MM.1S (cell line): ENCODE results near the gene ASMTL.
A peak's percentile ranks its signal among the peaks of the same experiment; 100 is the strongest.

ENCODE experiments used
- DNase-seq: peaks from one replicate; pipeline ENCODE4 v3.0.0-alpha.2; 2015
- H2AFZ ChIP-seq: fragments of 300-600 bp; sonication (generic); 2 replicates; pipeline ENCODE4 v1.6.0; 2016; ENCODE audit warnings: antibody characterized with exemption, low read length
- H3F3A ChIP-seq: fragments of 300-600 bp; sonication (generic); 2 replicates; pipeline ENCODE4 v1.6.1; 2016; ENCODE audit warnings: mild to moderate bottlenecking, antibody characterized with exemption, low read length, moderate library complexity, mixed read lengths; ENCODE audit not compliant: insufficient read depth
- H3K27ac ChIP-seq: fragments of 300-600 bp; sonication (generic); 2 replicates; pipeline ENCODE4 v1.5.1; 2016; ENCODE audit warnings: mild to moderate bottlenecking, low read length
- H3K27me3 ChIP-seq: fragments of 300-600 bp; sonication (generic); replicated peaks from 2 replicates; pipeline ENCODE4 v1.6.0; 2016; ENCODE audit warnings: low read length; ENCODE audit not compliant: insufficient read depth
- H3K36me3 ChIP-seq: fragments of 300-600 bp; sonication (generic); replicated peaks from 2 replicates; pipeline ENCODE4 v1.6.1; 2016; ENCODE audit warnings: mild to moderate bottlenecking, low read length, mixed read lengths; ENCODE audit not compliant: insufficient read depth
- H3K4me1 ChIP-seq: fragments of 300-600 bp; sonication (generic); 2 replicates; pipeline ENCODE4 v1.6.1; 2016; ENCODE audit warnings: low read length, mixed read lengths
- H3K4me2 ChIP-seq: fragments of 300-600 bp; sonication (generic); 2 replicates; pipeline ENCODE4 v1.6.0; 2016; ENCODE audit warnings: low read depth, low read length
- H3K4me3 ChIP-seq: fragments of 300-600 bp; sonication (generic); 2 replicates; pipeline ENCODE4 v1.5.1; 2016; ENCODE audit warnings: low read length, mixed read lengths
- H3K79me2 ChIP-seq: fragments of 300-600 bp; sonication (generic); 2 replicates; pipeline ENCODE4 v1.6.1; 2016; ENCODE audit warnings: mixed run types, low read length, mixed read lengths
- H3K9ac ChIP-seq: fragments of 300-600 bp; sonication (generic); 2 replicates; pipeline ENCODE4 v1.6.1; 2016; ENCODE audit warnings: low read length, mixed read lengths
- H3K9me2 ChIP-seq: fragments of 300-600 bp; sonication (generic); replicated peaks from 2 replicates; pipeline ENCODE4 v1.6.1; 2016; ENCODE audit warnings: mild to moderate bottlenecking, low read length, mixed read lengths; ENCODE audit not compliant: insufficient read depth
- H3K9me3 ChIP-seq: fragments of 300-600 bp; sonication (generic); replicated peaks from 2 replicates; pipeline ENCODE4 v1.6.1; 2016; ENCODE audit warnings: mild to moderate bottlenecking, low read length, mixed read lengths; ENCODE audit not compliant: insufficient read depth
- H4K20me1 ChIP-seq: fragments of 300-600 bp; sonication (generic); 2 replicates; pipeline ENCODE4 v1.6.1; 2016; ENCODE audit warnings: mild to moderate bottlenecking, low read length, moderate library complexity, mixed read lengths; ENCODE audit not compliant: insufficient read depth
- EZH2 ChIP-seq: fragments of 300-600 bp; sonication (generic); optimal IDR thresholded peaks from 2 replicates; pipeline ENCODE3; 2017; ENCODE audit warnings: low read depth, mild to moderate bottlenecking, antibody characterized with exemption, low read length, mixed read lengths
- EZH2phosphoT487 ChIP-seq: fragments of 300-600 bp; sonication (generic); IDR thresholded peaks from 2 replicates; pipeline ENCODE4 v1.6.1; 2018; ENCODE audit warnings: antibody characterized with exemption, low read length
- TF ChIP-seq, protein P1 (sequence below): fragments of 300-600 bp; sonication (generic); IDR thresholded peaks from 2 replicates; pipeline ENCODE4 v1.5.1; 2016; ENCODE audit warnings: antibody characterized with exemption, low read length, mixed read lengths

The ASMTL gene

GRCh38 chrX:1452516-1453394, at the start of gene ASMTL:
Gene ASMTL, minus strand, starts transcription at chrX:1452909. Its CDS starts 69 bp downstream, at chrX:1452840.
- H3K4me1 ChIP-seq = 0 out of 2 replicates have a peak, but pooled peaks cover 9% of the 10 kb centered on the region
- H4K20me1 ChIP-seq = no peaks in the 10 kb centered on the region
- no peaks in the 10 kb centered on the region for H3F3A ChIP-seq
- H2AFZ ChIP-seq = no peak within 1 kb of the TSS
- H3K79me2 ChIP-seq = peaks cover 46% of the 10 kb centered on the region
- TF ChIP-seq, protein P1, sequence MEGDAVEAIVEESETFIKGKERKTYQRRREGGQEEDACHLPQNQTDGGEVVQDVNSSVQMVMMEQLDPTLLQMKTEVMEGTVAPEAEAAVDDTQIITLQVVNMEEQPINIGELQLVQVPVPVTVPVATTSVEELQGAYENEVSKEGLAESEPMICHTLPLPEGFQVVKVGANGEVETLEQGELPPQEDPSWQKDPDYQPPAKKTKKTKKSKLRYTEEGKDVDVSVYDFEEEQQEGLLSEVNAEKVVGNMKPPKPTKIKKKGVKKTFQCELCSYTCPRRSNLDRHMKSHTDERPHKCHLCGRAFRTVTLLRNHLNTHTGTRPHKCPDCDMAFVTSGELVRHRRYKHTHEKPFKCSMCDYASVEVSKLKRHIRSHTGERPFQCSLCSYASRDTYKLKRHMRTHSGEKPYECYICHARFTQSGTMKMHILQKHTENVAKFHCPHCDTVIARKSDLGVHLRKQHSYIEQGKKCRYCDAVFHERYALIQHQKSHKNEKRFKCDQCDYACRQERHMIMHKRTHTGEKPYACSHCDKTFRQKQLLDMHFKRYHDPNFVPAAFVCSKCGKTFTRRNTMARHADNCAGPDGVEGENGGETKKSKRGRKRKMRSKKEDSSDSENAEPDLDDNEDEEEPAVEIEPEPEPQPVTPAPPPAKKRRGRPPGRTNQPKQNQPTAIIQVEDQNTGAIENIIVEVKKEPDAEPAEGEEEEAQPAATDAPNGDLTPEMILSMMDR = no peak
- TF ChIP-seq EZH2phosphoT487 = no peak
- no peak for TF ChIP-seq EZH2
- H3K9me2 ChIP-seq = no peaks in the 10 kb centered on the region
- no peaks in the 10 kb centered on the region for H3K36me3 ChIP-seq
- peak within 1 kb of the TSS; percentile 84 for H3K9ac ChIP-seq
- no peaks in the 10 kb centered on the region for H3K9me3 ChIP-seq
- peak within 1 kb of the TSS; percentile 52; the same call in 1 of the 2 replicates for H3K4me2 ChIP-seq
- peak within 1 kb of the TSS; percentile 81; the same call in 1 of the 2 replicates for H3K27ac ChIP-seq
- peak within 1 kb of the TSS; percentile 88 for H3K4me3 ChIP-seq
- no peaks in the 10 kb centered on the region for H3K27me3 ChIP-seq
- peak; percentile 92 for DNase-seq

GRCh38 chrX:1502241-1502640, 49.5 kb upstream of the ASMTL start:
- Histone ChIP-seq H3K36me3 (no peaks in the 10 kb centered on the region), H3K4me1 (peaks cover 11% of the 10 kb centered on the region), H3K9me2 (no peaks in the 10 kb centered on the region), H3K27ac (no peak overlapping the region), H3K4me2 (no peak overlapping the region), H3F3A (peaks cover 6% of the 10 kb centered on the region; the same call in 1 of the 2 replicates), H3K9ac (no peak overlapping the region), H2AFZ (no peak overlapping the region), H3K9me3 (no peaks in the 10 kb centered on the region), H3K27me3 (no peaks in the 10 kb centered on the region), H4K20me1 (no peaks in the 10 kb centered on the region), H3K79me2 (peaks cover 52% of the 10 kb centered on the region), H3K4me3 (no peak overlapping the region)
- no peak for DNase-seq
- TF ChIP-seq, protein P1 = no peak
- no peak for TF ChIP-seq EZH2
- TF ChIP-seq EZH2phosphoT487 = no peak

DNA sequence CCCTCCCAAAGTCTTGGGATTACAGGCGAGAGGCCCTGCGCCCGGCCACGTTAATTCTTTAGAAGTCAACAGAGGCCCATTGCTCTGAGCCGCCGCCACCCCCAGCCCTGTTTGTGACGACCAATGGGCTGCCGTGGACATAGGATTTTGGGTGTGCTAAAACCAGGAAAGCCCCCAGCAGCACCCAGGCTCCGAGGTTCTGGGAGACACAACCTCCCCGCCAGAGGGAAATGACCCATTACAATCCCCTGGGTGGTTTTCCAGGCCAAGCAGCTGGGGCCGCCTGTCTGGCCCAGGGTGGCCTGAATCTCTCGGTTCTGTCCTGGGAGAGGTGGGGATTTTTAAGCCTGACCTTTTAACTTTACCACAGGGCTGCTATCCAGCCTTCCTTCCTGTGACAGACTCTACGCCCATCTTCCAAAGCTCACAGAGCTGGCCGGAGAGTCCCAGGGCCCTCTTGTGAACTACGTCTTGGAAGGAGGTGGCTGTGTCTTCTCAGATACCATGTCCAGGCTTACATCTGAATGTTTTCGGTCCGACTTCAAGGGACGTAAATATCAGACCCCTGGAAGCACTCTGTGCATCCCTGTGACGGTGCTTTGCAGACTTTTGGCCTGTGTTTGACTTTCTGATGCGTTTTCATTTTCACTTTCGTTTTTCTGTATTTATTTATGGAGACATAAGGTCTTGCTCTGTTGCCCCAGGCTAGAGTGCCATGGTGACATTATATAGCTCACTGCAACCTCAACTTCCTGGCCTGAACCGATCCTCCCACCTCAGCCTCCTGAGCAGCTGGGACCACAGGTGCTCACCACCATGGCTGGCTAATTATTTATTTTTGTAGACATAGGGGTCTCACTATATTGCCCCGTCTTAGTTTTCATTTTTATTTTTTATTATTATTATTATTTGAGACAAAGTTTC, 48.3 kb upstream of the ASMTL start:
- Histone ChIP-seq H3K9me3 (no peaks in the 10 kb centered on the region), H3K79me2 (peaks cover 49% of the 10 kb centered on the region), H3K9ac (peak overlapping the region; percentile 40; the same call in 1 of the 2 replicates), H3K4me1 (peaks cover 11% of the 10 kb centered on the region), H2AFZ (no peak overlapping the region), H4K20me1 (no peaks in the 10 kb centered on the region), H3K4me2 (peak overlapping the region; percentile 39; the same call in 1 of the 2 replicates), H3K9me2 (no peaks in the 10 kb centered on the region), H3K4me3 (peak overlapping the region; percentile 25; the same call in 1 of the 2 replicates), H3K27ac (peak overlapping the region; percentile 81), H3F3A (peaks cover 6% of the 10 kb centered on the region; the same call in 1 of the 2 replicates), H3K36me3 (no peaks in the 10 kb centered on the region), H3K27me3 (no peaks in the 10 kb centered on the region)
- DNase-seq = peak; percentile 88
- TF ChIP-seq, protein P1 = no peak
- TF ChIP-seq EZH2 (no peak), EZH2phosphoT487 (no peak)
